ENCODE measurements around the gene PACRG. TPM values are rescaled to one million over a fixed set of nuclear protein-coding genes. Genes with fewer than 3 reads are reported as not detected.

The PACRG gene
- total and polyA plus RNA-seq, 2 of the 8 experiments (the other 6 are each of a cell fraction or from before 2014, with no cell fraction given): 0.44 to 0.54 TPM

- H3K27me3 ChIP-seq (replicated peaks in 1 of 4; ENCODE audit: control insufficient read depth in 3 of 4, extremely low read depth in 1 of 4, insufficient read depth in 3 of 4, low read length in 3 of 4): no peaks in the 10 kb centered on the region; a peak in 2 of 7 replicates
- H2BK15ac ChIP-seq (ENCODE audit: low read length): no peak overlapping the region
- H3K9ac ChIP-seq (replicated peaks in 1 of 4; ENCODE audit: extremely low read depth in 1 of 4, low read depth in 3 of 4, low read length in 3 of 4): no peak overlapping the region
- H3K4me3 ChIP-seq (ENCODE audit: extremely low read depth in 1 of 4, insufficient read depth in 2 of 4, low read depth in 3 of 4, low read length in 4 of 4): no peak overlapping the region
- H4K20me1 ChIP-seq (replicated peaks in 1 of 2; ENCODE audit: control insufficient read depth in 1 of 2, insufficient read depth in 2 of 2, low read length in 2 of 2): no peaks in the 10 kb centered on the region
- H3K36me3 ChIP-seq (ENCODE audit: control insufficient read depth in 2 of 4, insufficient read depth in 4 of 4, low read length in 3 of 4): no peaks in the 10 kb centered on the region
- H3K27ac ChIP-seq (ENCODE audit: low read depth, low read length): no peak overlapping the region
- no peak overlapping the region for H3K4ac ChIP-seq (replicated peaks; ENCODE audit: insufficient read length, low read depth, low read length)
- H2BK20ac ChIP-seq (ENCODE audit: low read length): no peak overlapping the region
- no peak overlapping the region for H2AK5ac ChIP-seq (ENCODE audit: low read depth, low read length)
- POLR2A ChIA-PET (ENCODE audit: partially characterized antibody): no interaction called here
- H3K56ac ChIP-seq (replicated peaks; ENCODE audit: insufficient read length, low read depth, low read length): no peak overlapping the region
- WGBS, 2 experiments (ENCODE audit: extremely low coverage in 1 of 2, insufficient coverage in 1 of 2, insufficient read length in 1 of 2, insufficient replicate concordance in 2 of 2, low coverage in 1 of 2, low lambda C conversion rate in 2 of 2, missing lambda C conversion rate in 1 of 2): 80% methylated on average over 1 of the region's 1 CpG; no CpG with 5 or more reads in 1 of the 2 experiments
- no peak overlapping the region for H2AFZ ChIP-seq (ENCODE audit: low read length)
- H2BK5ac ChIP-seq (ENCODE audit: low read depth, low read length): no peak overlapping the region
- no peaks in the 10 kb centered on the region for H3K23me2 ChIP-seq (ENCODE audit: low read depth, low read length)
- H3K4me1 ChIP-seq (replicated peaks in 1 of 4; ENCODE audit: control insufficient read depth in 3 of 4, insufficient read depth in 4 of 4, low read length in 3 of 4): no peaks in the 10 kb centered on the region; a peak in 1 of 7 replicates
- no peaks in the 10 kb centered on the region for H3K9me3 ChIP-seq (ENCODE audit: insufficient read depth in 2 of 2, low read depth in 1 of 2, low read length in 1 of 2)
- no peak overlapping the region for H2BK12ac ChIP-seq (ENCODE audit: low read depth, low read length)
- H4K8ac ChIP-seq (ENCODE audit: extremely low read depth, insufficient read depth, low read length): no peak overlapping the region
- H3K4me2 ChIP-seq (ENCODE audit: insufficient read depth in 1 of 2, low read depth in 2 of 2, low read length in 2 of 2): no peak overlapping the region
- FAIRE-seq (no peak), DNase-seq (ENCODE audit: low read depth in 1 of 2, low spot score in 2 of 2) (no peak)
- H4K91ac ChIP-seq (replicated peaks; ENCODE audit: insufficient read length, low read length): no peak overlapping the region
- H3K79me1 ChIP-seq (ENCODE audit: low read depth, low read length): no peaks in the 10 kb centered on the region
- no peak overlapping the region for H4K5ac ChIP-seq (ENCODE audit: insufficient read length, low read depth, low read length)
- H3K18ac ChIP-seq (ENCODE audit: extremely low read depth, low read length): no peak overlapping the region
- no peaks in the 10 kb centered on the region for H3K79me2 ChIP-seq (ENCODE audit: control insufficient read depth in 1 of 2, insufficient read depth in 2 of 2, low read length in 2 of 2)
- no peak overlapping the region for H3K23ac ChIP-seq (ENCODE audit: insufficient read length)
- H2BK120ac ChIP-seq (replicated peaks; ENCODE audit: low read depth, low read length): no peak overlapping the region
- CTCF ChIA-PET (ENCODE audit: partially characterized antibody): interaction anchor here (0.8 kb wide), 1 partner anchor 8 kb away, joined by 3 read pairs; no protein-coding TSS in a partner anchor
- H3K14ac ChIP-seq (ENCODE audit: insufficient read length): no peak overlapping the region
- TF ChIP-seq SP4 (IDR thresholded peaks at IDR 0.05; ENCODE audit: low read length) (no peak), SUZ12 (IDR thresholded peaks at IDR 0.05; ENCODE audit: low read length) (no peak), CHD1 (IDR thresholded peaks at IDR 0.05; ENCODE audit: low read depth, low read length) (no peak), SIRT6 (IDR thresholded peaks at IDR 0.05; ENCODE audit: low read length) (no peak), TCF12 (IDR thresholded peaks at IDR 0.05; ENCODE audit: low read depth, low read length) (no peak), POU5F1 (IDR thresholded peaks at IDR 0.05; ENCODE audit: low read depth, low read length) (no peak), SIX5 (IDR thresholded peaks at IDR 0.05; ENCODE audit: low read depth, low read length) (no peak), KDM1A (IDR thresholded peaks at IDR 0.05; ENCODE audit: borderline replicate concordance, low read length) (no peak), RFX5 (IDR thresholded peaks at IDR 0.05; ENCODE audit: borderline replicate concordance, low read depth, low read length) (no peak), KDM4A (IDR thresholded peaks at IDR 0.05; ENCODE audit: low read depth, low read length, severe bottlenecking) (no peak), TAF7 (optimal IDR thresholded peaks at IDR 0.05; ENCODE audit: borderline replicate concordance, low read depth, low read length) (no peak), GABPA (IDR thresholded peaks at IDR 0.05; ENCODE audit: borderline replicate concordance, insufficient read depth, low read length) (no peak), HDAC2 (IDR thresholded peaks at IDR 0.05; ENCODE audit: borderline replicate concordance in 1 of 2, low read depth in 2 of 2, low read length in 2 of 2) (no peak), CHD2 (IDR thresholded peaks at IDR 0.05; ENCODE audit: low read length) (no peak), CBX8 (IDR thresholded peaks at IDR 0.05; ENCODE audit: borderline replicate concordance, low read depth, low read length) (no peak), JUN (IDR thresholded peaks at IDR 0.05; ENCODE audit: low read depth, low read length) (no peak)
Observed at GRCh38 chr6:162722633-162723032, 5.1 kb upstream of the PACRG start.
